Neural cell (in vitro differentiated cells): Measurements from ENCODE around the gene OGT. TPM values are rescaled to one million over a fixed set of nuclear protein-coding genes. Genes with fewer than 3 reads are reported as not detected.

Experiments
- H2AFZ ChIP-seq: fragments of 200-600, 300-800 bp; sonication (generic), shearing (Covaris generic); 2 replicates; pipeline ENCODE4 v1.6.0; 2014; ENCODE audit warnings: low read depth, mild to moderate bottlenecking, antibody characterized with exemption, low read length, moderate library complexity
- H3F3A ChIP-seq: fragments of 200-600 bp; shearing (Covaris generic); 2 replicates; pipeline ENCODE4 v1.6.1; 2016; ENCODE audit warnings: mild to moderate bottlenecking, moderate library complexity, mixed read lengths, antibody characterized with exemption, low read length; ENCODE audit not compliant: insufficient read depth, poor library complexity, severe bottlenecking
- H3K27ac ChIP-seq: fragments of 200-600, 300-800 bp; sonication (generic), shearing (Covaris generic); 2 replicates; pipeline ENCODE4 v1.5.1; 2014; ENCODE audit warnings: mild to moderate bottlenecking, low read length, moderate library complexity
- H3K27me3 ChIP-seq: fragments of 300-800, 200-600 bp; sonication (generic), shearing (Covaris generic); 2 replicates; pipeline ENCODE4 v1.6.0; 2014; ENCODE audit warnings: mild to moderate bottlenecking, low read depth, low read length, moderate library complexity; ENCODE audit not compliant: insufficient read depth
- H3K36me3 ChIP-seq: fragments of 300-800, 200-600 bp; sonication (generic), shearing (Covaris generic); 2 replicates; pipeline ENCODE4 v1.5.1; 2014; ENCODE audit warnings: mild to moderate bottlenecking, antibody characterized with exemption, low read length, moderate library complexity; ENCODE audit not compliant: insufficient read depth
- H3K4me2 ChIP-seq: fragments of 300-800, 200-600 bp; sonication (generic), shearing (Covaris generic); 2 replicates; pipeline ENCODE4 v1.6.0; 2014; ENCODE audit warnings: mild to moderate bottlenecking, low read length
- H3K4me3 ChIP-seq: fragments of 300-800, 200-600 bp; sonication (generic), shearing (Covaris generic); 2 replicates; pipeline ENCODE4 v1.5.1; 2014; ENCODE audit warnings: mild to moderate bottlenecking, low read length, moderate library complexity
- H3K79me2 ChIP-seq: fragments of 200-600 bp; shearing (Covaris generic); replicated peaks from 2 replicates; pipeline ENCODE4 v1.6.0; 2014; ENCODE audit warnings: mild to moderate bottlenecking, low read length, moderate library complexity; ENCODE audit not compliant: insufficient read depth
- H3K9ac ChIP-seq: fragments of 300-800, 200-600 bp; sonication (generic), shearing (Covaris generic); 2 replicates; pipeline ENCODE4 v1.6.1; 2016; ENCODE audit warnings: mild to moderate bottlenecking, low read length, mixed read lengths
- H3K9me2 ChIP-seq: fragments of 200-600 bp; shearing (Covaris generic); 2 replicates; pipeline ENCODE4 v1.6.1; 2016; ENCODE audit warnings: mild to moderate bottlenecking, low read length, mixed read lengths; ENCODE audit not compliant: insufficient read depth
- H3K9me3 ChIP-seq: fragments of 200-600, 300-800 bp; sonication (generic), shearing (Covaris generic); 2 replicates; pipeline ENCODE4 v1.6.1; 2016; ENCODE audit warnings: mild to moderate bottlenecking, mixed run types, low read length, moderate library complexity, mixed read lengths
- H4K20me1 ChIP-seq: fragments of 200-600 bp; shearing (Covaris generic); 2 replicates; pipeline ENCODE4 v1.6.1; 2016; ENCODE audit warnings: mild to moderate bottlenecking, mixed run types; ENCODE audit not compliant: insufficient read depth
- CTCF ChIP-seq: fragments of 450-650 bp; IDR thresholded peaks from 2 replicates; pipeline ENCODE4 v1.5.1; 2014; ENCODE audit warnings: antibody characterized with exemption, mild to moderate bottlenecking, moderate library complexity; ENCODE audit not compliant: poor library complexity, severe bottlenecking
- EP300 ChIP-seq: fragments of 450-650 bp; conservative IDR thresholded peaks from 2 replicates; pipeline ENCODE4 v1.6.1; 2014; ENCODE audit warnings: antibody characterized with exemption, mild to moderate bottlenecking, moderate library complexity; ENCODE audit not compliant: poor library complexity, severe bottlenecking
- EZH2 ChIP-seq: fragments of 200-600, 300-800 bp; shearing (Covaris generic), sonication (generic); IDR thresholded peaks from 2 replicates; pipeline ENCODE4 v1.6.1; 2014; ENCODE audit warnings: antibody characterized with exemption, low read length, borderline replicate concordance, mild to moderate bottlenecking; ENCODE audit not compliant: insufficient read depth, poor library complexity, severe bottlenecking
- MXI1 ChIP-seq: fragments of 450-650 bp; conservative IDR thresholded peaks from 2 replicates; pipeline ENCODE4 v1.6.1; 2014; ENCODE audit warnings: antibody characterized with exemption, mild to moderate bottlenecking; ENCODE audit not compliant: poor library complexity, severe bottlenecking
- POLR2AphosphoS5 ChIP-seq: IDR thresholded peaks from 2 replicates; pipeline ENCODE4 v1.6.1; 2012
- RAD21 ChIP-seq: fragments of 450-650 bp; conservative IDR thresholded peaks from 2 replicates; pipeline ENCODE4 v1.6.1; 2014; ENCODE audit warnings: antibody characterized with exemption, mild to moderate bottlenecking, moderate library complexity
- SMC3 ChIP-seq: fragments of 450-650 bp; conservative IDR thresholded peaks from 2 replicates; pipeline ENCODE4 v1.6.1; 2014; ENCODE audit warnings: antibody characterized with exemption, mild to moderate bottlenecking, moderate library complexity; ENCODE audit not compliant: poor library complexity
- TAF1 ChIP-seq: IDR thresholded peaks from 2 replicates; pipeline ENCODE4 v1.6.1; 2012; ENCODE audit warnings: low read depth
- polyA plus RNA-seq: library from polyadenylated mRNA; depleted of rRNA; stranded (reverse); fragments of >200 nt; gene quantifications from 2 replicates; pipeline ENCODE4 v1.2.3, GENCODE V29; 2014
- TF ChIP-seq, protein P1 (sequence below): IDR thresholded peaks from 2 replicates; pipeline ENCODE4 v1.6.1; 2012; ENCODE audit warnings: borderline replicate concordance

OGT gene
- polyA plus RNA-seq, 1 donor from 2014 or later: 340 TPM

GRCh38 chrX:71612256-71612655, 79.4 kb downstream of the OGT start:
- no peak overlapping the region for H3K9ac ChIP-seq
- H3K9me2 ChIP-seq: no peaks in the 10 kb centered on the region
- TF ChIP-seq EP300 (no peak), POLR2AphosphoS5 (no peak), EZH2 (no peak), RAD21 (no peak), CTCF (no peak), TAF1 (no peak), MXI1 (no peak), SMC3 (no peak)
- TF ChIP-seq, protein P1, sequence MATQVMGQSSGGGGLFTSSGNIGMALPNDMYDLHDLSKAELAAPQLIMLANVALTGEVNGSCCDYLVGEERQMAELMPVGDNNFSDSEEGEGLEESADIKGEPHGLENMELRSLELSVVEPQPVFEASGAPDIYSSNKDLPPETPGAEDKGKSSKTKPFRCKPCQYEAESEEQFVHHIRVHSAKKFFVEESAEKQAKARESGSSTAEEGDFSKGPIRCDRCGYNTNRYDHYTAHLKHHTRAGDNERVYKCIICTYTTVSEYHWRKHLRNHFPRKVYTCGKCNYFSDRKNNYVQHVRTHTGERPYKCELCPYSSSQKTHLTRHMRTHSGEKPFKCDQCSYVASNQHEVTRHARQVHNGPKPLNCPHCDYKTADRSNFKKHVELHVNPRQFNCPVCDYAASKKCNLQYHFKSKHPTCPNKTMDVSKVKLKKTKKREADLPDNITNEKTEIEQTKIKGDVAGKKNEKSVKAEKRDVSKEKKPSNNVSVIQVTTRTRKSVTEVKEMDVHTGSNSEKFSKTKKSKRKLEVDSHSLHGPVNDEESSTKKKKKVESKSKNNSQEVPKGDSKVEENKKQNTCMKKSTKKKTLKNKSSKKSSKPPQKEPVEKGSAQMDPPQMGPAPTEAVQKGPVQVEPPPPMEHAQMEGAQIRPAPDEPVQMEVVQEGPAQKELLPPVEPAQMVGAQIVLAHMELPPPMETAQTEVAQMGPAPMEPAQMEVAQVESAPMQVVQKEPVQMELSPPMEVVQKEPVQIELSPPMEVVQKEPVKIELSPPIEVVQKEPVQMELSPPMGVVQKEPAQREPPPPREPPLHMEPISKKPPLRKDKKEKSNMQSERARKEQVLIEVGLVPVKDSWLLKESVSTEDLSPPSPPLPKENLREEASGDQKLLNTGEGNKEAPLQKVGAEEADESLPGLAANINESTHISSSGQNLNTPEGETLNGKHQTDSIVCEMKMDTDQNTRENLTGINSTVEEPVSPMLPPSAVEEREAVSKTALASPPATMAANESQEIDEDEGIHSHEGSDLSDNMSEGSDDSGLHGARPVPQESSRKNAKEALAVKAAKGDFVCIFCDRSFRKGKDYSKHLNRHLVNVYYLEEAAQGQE: no peak
- no peaks in the 10 kb centered on the region for H3F3A ChIP-seq
- no peaks in the 10 kb centered on the region for H3K27me3 ChIP-seq
- no peaks in the 10 kb centered on the region for H3K79me2 ChIP-seq
- H4K20me1 ChIP-seq: no peaks in the 10 kb centered on the region
- H3K9me3 ChIP-seq: no peaks in the 10 kb centered on the region
- H3K4me2 ChIP-seq: no peak overlapping the region
- H3K4me3 ChIP-seq: no peak overlapping the region
- no peaks in the 10 kb centered on the region for H3K36me3 ChIP-seq
- H2AFZ ChIP-seq: no peak overlapping the region
- H3K27ac ChIP-seq: no peak overlapping the region

DNA sequence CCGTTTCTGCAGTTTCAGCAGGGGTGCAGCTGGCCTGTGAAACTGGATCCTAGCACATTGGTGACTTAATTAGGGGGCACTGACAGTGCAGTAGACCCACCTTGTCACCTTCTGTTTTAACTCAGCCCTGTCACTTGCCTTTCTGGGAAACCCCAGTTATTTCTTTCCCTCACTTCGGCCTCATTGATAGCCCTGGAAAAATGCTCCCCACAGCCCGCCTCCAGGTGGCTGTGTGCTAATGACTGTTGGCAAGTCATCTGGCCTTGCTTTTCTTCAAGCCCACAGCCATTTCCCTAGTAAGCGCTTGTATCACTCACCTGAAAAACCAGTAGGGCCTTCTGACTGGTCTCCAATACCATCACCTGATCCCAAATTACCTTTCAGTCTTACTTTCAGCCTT, 82.2 kb downstream of the OGT start:
- Histone ChIP-seq H3K36me3 (no peaks in the 10 kb centered on the region), H3K4me3 (no peak overlapping the region), H4K20me1 (no peaks in the 10 kb centered on the region), H3K27ac (no peak overlapping the region), H2AFZ (no peak overlapping the region), H3F3A (no peaks in the 10 kb centered on the region), H3K27me3 (no peaks in the 10 kb centered on the region), H3K9me2 (no peaks in the 10 kb centered on the region), H3K9ac (no peak overlapping the region), H3K4me2 (no peak overlapping the region), H3K9me3 (no peaks in the 10 kb centered on the region), H3K79me2 (no peaks in the 10 kb centered on the region)
- no peak for TF ChIP-seq EZH2
- no peak for TF ChIP-seq POLR2AphosphoS5
- no peak for TF ChIP-seq SMC3
- no peak for TF ChIP-seq EP300
- no peak for TF ChIP-seq MXI1
- no peak for TF ChIP-seq CTCF
